HK-2 (cell line): Measurements from ENCODE around the gene WASHC4.
A peak's percentile ranks its signal among the peaks of the same experiment; 100 is the strongest.

Experiments used
- DNase-seq: peaks from one replicate; pipeline ENCODE4 v3.0.0-alpha.2; 2018; ENCODE audit not compliant: unreplicated experiment

Gene WASHC4

GRCh38 chr12:105107494-105108371, at the start of gene WASHC4:
Gene WASHC4, plus strand, starts transcription at chr12:105107731. Its CDS starts 70 bp downstream, at chr12:105107801.
- peak; percentile 94 for DNase-seq

- no peak for DNase-seq
Measured at GRCh38 chr12:105060715-105061378, 46.7 kb upstream of the WASHC4 start.

GRCh38 chr12:105064564-105065178, 42.9 kb upstream of the WASHC4 start:
- no peak for DNase-seq

- DNase-seq = no peak
Measured at GRCh38 chr12:105067511-105068031, 40.0 kb upstream of the WASHC4 start.

GRCh38 chr12:105069936-105070702, 37.4 kb upstream of the WASHC4 start:
- no peak for DNase-seq

GRCh38 chr12:105071981-105072380, 35.5 kb upstream of the WASHC4 start:
- DNase-seq = no peak

- DNase-seq = no peak
Measured at GRCh38 chr12:105072888-105073488, 34.5 kb upstream of the WASHC4 start.

GRCh38 chr12:105076098-105076497, 31.4 kb upstream of the WASHC4 start:
- no peak for DNase-seq

- DNase-seq = no peak
Measured at GRCh38 chr12:105076913-105077312, 30.6 kb upstream of the WASHC4 start.

GRCh38 chr12:105077435-105077834, 30.1 kb upstream of the WASHC4 start:
- DNase-seq = no peak

- no peak for DNase-seq
Measured at GRCh38 chr12:105078712-105079570, 28.6 kb upstream of the WASHC4 start.

GRCh38 chr12:105083031-105083430, 24.5 kb upstream of the WASHC4 start:
- no peak for DNase-seq

- peak; percentile 41 for DNase-seq
Measured at GRCh38 chr12:105083551-105084105, 23.9 kb upstream of the WASHC4 start.

- peak; percentile 75 for DNase-seq
Measured at GRCh38 chr12:105084251-105085250, 23.0 kb upstream of the WASHC4 start, which contains the start of gene ALDH1L2. Gene ALDH1L2, minus strand, starts transcription at chr12:105084458. Its CDS starts 22 bp downstream, at chr12:105084436.

GRCh38 chr12:105085501-105085900, 22.0 kb upstream of the WASHC4 start:
- DNase-seq = no peak

- DNase-seq = no peak
Measured at GRCh38 chr12:105089817-105090216, 17.7 kb upstream of the WASHC4 start.

GRCh38 chr12:105090361-105090760, 17.2 kb upstream of the WASHC4 start:
- no peak for DNase-seq

GRCh38 chr12:105091476-105092206, 15.9 kb upstream of the WASHC4 start:
- DNase-seq = no peak
